Activated CD4-positive, alpha-beta T cell treated with anti-CD3 and anti-CD28 coated beads for 36 hours (primary cell): Measurements from ENCODE around the gene DPYD. TPM values are rescaled to one million over a fixed set of nuclear protein-coding genes. Genes with fewer than 3 reads are reported as not detected.

Experiments
- ATAC-seq: fragments of 200-7000 bp; cut with Tn5 transposase; one replicate; pipeline ENCODE4 v1.10.0; 2021; ENCODE audit warnings: mild to moderate bottlenecking, moderate library complexity
- CTCF ChIA-PET: fragments of 350-600 bp; sonication (Branson Sonifier 250); formaldehyde crosslinking; loops from one replicate; lab custom pipeline; 2021; ENCODE audit warnings: antibody characterized with exemption; lab: Charles Lee
- POLR2A ChIA-PET: fragments of 350-600 bp; sonication (Branson Sonifier 250); formaldehyde crosslinking; loops from one replicate; lab custom pipeline; 2021; ENCODE audit warnings: antibody characterized with exemption, inconsistent platforms; lab: Charles Lee
- DNase-seq: peaks from one replicate; pipeline ENCODE4 v3.0.0-alpha.2; 2020
- H3K27ac Mint-ChIP-seq: one replicate; pipeline ENCODE4 v1.8.0; 2021; ENCODE audit warnings: mixed read lengths
- H3K27me3 Mint-ChIP-seq: one replicate; pipeline ENCODE4 v1.8.0; 2021; ENCODE audit warnings: mixed read lengths
- H3K36me3 Mint-ChIP-seq: one replicate; pipeline ENCODE4 v1.8.0; 2021; ENCODE audit warnings: low read depth, mixed read lengths
- H3K4me1 Mint-ChIP-seq: one replicate; pipeline ENCODE4 v1.8.0; 2021; ENCODE audit warnings: mixed read lengths
- H3K4me3 Mint-ChIP-seq: one replicate; pipeline ENCODE4 v1.8.0; 2021; ENCODE audit warnings: mild to moderate bottlenecking, moderate library complexity, mixed read lengths
- H3K9me3 Mint-ChIP-seq: one replicate; pipeline ENCODE4 v1.8.0; 2021; ENCODE audit warnings: low read depth, mixed read lengths
- intact Hi-C, 2 experiments: fragments of 100-400 bp; cut with DNase I in 1 of 2; cut with micrococcal nuclease in 1 of 2; formaldehyde crosslinking; loops; one replicate each; pipeline versions ENCODE4 v1.14.2 to v1.15.1; 2022 to 2024; cut with DNase I, micrococcal nuclease
- total RNA-seq, 2 experiments: library from RNA; stranded (reverse); gene quantifications; one replicate each; pipeline ENCODE4 v1.2.3, GENCODE V29; 2021

The DPYD gene
- total RNA-seq, 2 experiments from 2014 or later, result 6.8 to 7.1 TPM

GRCh38 chr1:97524211-97524610 lies 396.6 kb downstream of the DPYD start:
- CTCF ChIA-PET, result no interaction called here
- no peaks in the 10 kb centered on the region for H3K27me3 Mint-ChIP-seq

DNA sequence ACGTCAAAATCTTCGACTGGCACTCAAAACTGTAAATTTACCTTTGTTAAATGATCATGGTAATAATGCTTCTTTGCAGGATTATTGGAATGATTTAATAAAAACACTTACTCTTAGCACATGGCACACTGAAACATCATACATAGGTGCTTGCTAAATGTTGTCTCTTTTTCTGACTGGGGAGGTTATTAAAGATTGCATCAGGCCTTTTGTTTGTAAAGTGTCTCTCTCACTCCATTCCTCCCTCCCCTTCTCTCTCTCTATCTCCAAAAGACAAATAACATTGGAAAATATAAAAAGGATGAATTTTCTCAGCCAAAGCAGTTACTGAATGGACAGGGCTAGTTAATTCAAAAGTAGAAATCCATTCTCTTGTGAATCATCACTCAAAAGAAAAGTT lies 404.2 kb downstream of the DPYD start:
- intact Hi-C loops, result no loop called here
- Mint-ChIP-seq H3K27me3 (no peaks in the 10 kb centered on the region), H3K9me3 (peaks cover 3% of the 10 kb centered on the region), H3K27ac (no peak overlapping the region), H3K4me3 (no peak overlapping the region), H3K36me3 (peaks cover 14% of the 10 kb centered on the region), H3K4me1 (no peaks in the 10 kb centered on the region)
- ChIA-PET POLR2A (no interaction called here), CTCF (no interaction called here)
- ATAC-seq (no peak), DNase-seq (no peak)

More at GRCh38 chr1:97524211-97524610, 396.6 kb downstream of the DPYD start:
- Mint-ChIP-seq H3K4me1 (no peaks in the 10 kb centered on the region), H3K4me3 (no peak overlapping the region), H3K9me3 (peaks cover 11% of the 10 kb centered on the region), H3K27ac (no peak overlapping the region), H3K36me3 (peaks cover 23% of the 10 kb centered on the region)
- POLR2A ChIA-PET, result no interaction called here
- intact Hi-C loops, result no loop called here
- no peak for ATAC-seq
- no peak for DNase-seq

- ATAC-seq (no peak), DNase-seq (no peak)
- POLR2A ChIA-PET, result no interaction called here
- H3K27me3 Mint-ChIP-seq, result no peaks in the 10 kb centered on the region
- H3K4me3 Mint-ChIP-seq, result no peak overlapping the region
- peaks cover 10% of the 10 kb centered on the region for H3K36me3 Mint-ChIP-seq
- H3K27ac Mint-ChIP-seq, result no peak overlapping the region
- no peaks in the 10 kb centered on the region for H3K4me1 Mint-ChIP-seq
- CTCF ChIA-PET, result no interaction called here
- intact Hi-C loops, result no loop called here
- no peaks in the 10 kb centered on the region for H3K9me3 Mint-ChIP-seq
Measured at GRCh38 chr1:97508653-97509218, 412.1 kb downstream of the DPYD start.

DNA sequence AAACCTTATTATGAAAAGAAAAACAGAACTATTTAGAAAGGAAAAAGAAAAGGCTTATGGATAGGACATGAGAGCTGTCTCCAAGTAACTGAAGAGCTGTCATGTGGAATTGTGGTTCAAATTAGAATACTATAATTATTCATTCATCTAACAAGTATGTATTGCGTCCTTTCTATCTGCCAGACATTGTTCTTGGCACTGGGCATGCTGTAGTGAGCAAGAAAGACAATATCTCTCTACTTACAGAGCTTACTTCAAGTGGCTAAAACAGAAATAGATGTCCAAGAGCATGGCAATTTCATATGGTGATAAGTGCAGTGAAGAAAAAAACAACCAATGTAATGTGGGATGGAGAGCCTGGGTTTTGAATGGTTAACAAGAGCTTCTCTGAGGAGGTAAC lies 413.0 kb downstream of the DPYD start:
- ChIA-PET POLR2A (no interaction called here), CTCF (no interaction called here)
- Mint-ChIP-seq H3K4me1 (no peaks in the 10 kb centered on the region), H3K27ac (no peak overlapping the region), H3K27me3 (no peaks in the 10 kb centered on the region), H3K4me3 (no peak overlapping the region), H3K36me3 (peaks cover 10% of the 10 kb centered on the region), H3K9me3 (no peaks in the 10 kb centered on the region)
- ATAC-seq (no peak), DNase-seq (no peak)
- intact Hi-C loops, result no loop called here

DNA sequence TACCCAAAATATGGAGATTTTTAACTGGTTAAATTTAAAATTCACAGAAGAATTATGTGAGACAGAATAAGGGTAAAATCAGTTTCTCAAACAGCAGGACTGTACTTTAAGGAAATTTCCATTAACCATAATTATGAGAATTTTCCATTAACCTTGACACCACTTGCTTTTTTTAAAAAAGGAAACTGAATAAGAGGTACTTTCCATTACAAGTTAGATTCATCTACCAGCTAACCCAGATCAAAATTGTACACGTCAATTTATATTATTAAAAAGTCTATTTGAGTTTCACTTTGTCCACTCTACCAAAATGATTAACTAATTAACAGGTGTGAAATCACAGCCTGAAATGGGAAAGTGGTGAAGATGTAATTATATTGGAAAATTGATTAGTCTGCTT lies 414.5 kb downstream of the DPYD start:
- H3K27me3 Mint-ChIP-seq, result no peaks in the 10 kb centered on the region
- CTCF ChIA-PET, result no interaction called here
- H3K27ac Mint-ChIP-seq, result no peak overlapping the region
- POLR2A ChIA-PET, result no interaction called here
- no peaks in the 10 kb centered on the region for H3K9me3 Mint-ChIP-seq
- no peak overlapping the region for H3K4me3 Mint-ChIP-seq
- H3K36me3 Mint-ChIP-seq, result peaks cover 8% of the 10 kb centered on the region
- intact Hi-C loops, result no loop called here
- no peak for ATAC-seq
- no peak for DNase-seq
- H3K4me1 Mint-ChIP-seq, result no peaks in the 10 kb centered on the region

GRCh38 chr1:97505816-97506215 lies 415.0 kb downstream of the DPYD start:
- Mint-ChIP-seq H3K4me1 (no peaks in the 10 kb centered on the region), H3K36me3 (peaks cover 8% of the 10 kb centered on the region), H3K27ac (no peak overlapping the region), H3K4me3 (no peak overlapping the region), H3K27me3 (no peaks in the 10 kb centered on the region), H3K9me3 (no peaks in the 10 kb centered on the region)
- DNase-seq (no peak), ATAC-seq (no peak)
- ChIA-PET CTCF (interaction anchor here (0.7 kb wide), 1 partner anchor 19 kb away, joined by 3 read pairs; no protein-coding TSS in a partner anchor), POLR2A (no interaction called here)
- intact Hi-C loops, result no loop called here

DNA sequence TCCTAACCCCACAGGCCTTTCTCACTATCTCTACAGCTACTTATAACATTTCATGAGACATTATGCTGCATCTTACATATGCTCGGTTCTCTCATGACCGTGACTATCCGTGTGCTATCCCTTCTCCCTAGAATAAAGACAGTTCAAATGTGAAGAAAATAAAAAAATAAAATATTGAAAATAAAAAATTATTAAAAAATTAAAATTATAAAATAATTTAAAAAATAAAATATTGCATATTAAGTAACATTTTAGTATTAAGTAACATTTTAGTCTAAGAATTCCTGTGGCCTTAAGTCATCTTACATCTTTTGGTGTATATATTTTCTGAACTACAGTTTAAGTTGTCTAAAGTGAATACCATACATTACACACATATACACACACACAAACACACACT lies 415.5 kb downstream of the DPYD start:
- Mint-ChIP-seq H3K27me3 (no peaks in the 10 kb centered on the region), H3K27ac (no peak overlapping the region), H3K4me1 (no peaks in the 10 kb centered on the region), H3K4me3 (no peak overlapping the region), H3K36me3 (peaks cover 8% of the 10 kb centered on the region), H3K9me3 (no peaks in the 10 kb centered on the region)
- CTCF ChIA-PET, result interaction anchor here (0.7 kb wide), 1 partner anchor 20 kb away, joined by 3 read pairs; no protein-coding TSS in a partner anchor
- POLR2A ChIA-PET, result no interaction called here
- DNase-seq (no peak), ATAC-seq (no peak)
- intact Hi-C loops, result no loop called here

GRCh38 chr1:97502360-97502759 lies 418.5 kb downstream of the DPYD start:
- no peak for DNase-seq
- ATAC-seq, result no peak
- POLR2A ChIA-PET, result no interaction called here
- CTCF ChIA-PET, result no interaction called here
- peaks cover 3% of the 10 kb centered on the region for H3K36me3 Mint-ChIP-seq
- no peak overlapping the region for H3K4me3 Mint-ChIP-seq
- no peak overlapping the region for H3K27ac Mint-ChIP-seq
- no peaks in the 10 kb centered on the region for H3K9me3 Mint-ChIP-seq
- intact Hi-C loops, result no loop called here
- no peaks in the 10 kb centered on the region for H3K4me1 Mint-ChIP-seq
- no peaks in the 10 kb centered on the region for H3K27me3 Mint-ChIP-seq

- H3K4me3 Mint-ChIP-seq, result no peak overlapping the region
- ATAC-seq, result no peak
- no peak for DNase-seq
- H3K9me3 Mint-ChIP-seq, result no peaks in the 10 kb centered on the region
- no peaks in the 10 kb centered on the region for H3K4me1 Mint-ChIP-seq
- ChIA-PET CTCF (no interaction called here), POLR2A (no interaction called here)
- peaks cover 3% of the 10 kb centered on the region for H3K36me3 Mint-ChIP-seq
- intact Hi-C loops, result no loop called here
- H3K27ac Mint-ChIP-seq, result no peak overlapping the region
- H3K27me3 Mint-ChIP-seq, result no peaks in the 10 kb centered on the region
Measured at GRCh38 chr1:97501628-97502027, 419.2 kb downstream of the DPYD start.

- ATAC-seq (no peak), DNase-seq (no peak)
- peaks cover 3% of the 10 kb centered on the region for H3K36me3 Mint-ChIP-seq
- no peaks in the 10 kb centered on the region for H3K4me1 Mint-ChIP-seq
- H3K4me3 Mint-ChIP-seq, result no peak overlapping the region
- H3K9me3 Mint-ChIP-seq, result no peaks in the 10 kb centered on the region
- H3K27ac Mint-ChIP-seq, result no peak overlapping the region
- ChIA-PET POLR2A (no interaction called here), CTCF (no interaction called here)
- no peaks in the 10 kb centered on the region for H3K27me3 Mint-ChIP-seq
- intact Hi-C loops, result no loop called here
Measured at GRCh38 chr1:97500760-97501159, 420.1 kb downstream of the DPYD start.

DNA sequence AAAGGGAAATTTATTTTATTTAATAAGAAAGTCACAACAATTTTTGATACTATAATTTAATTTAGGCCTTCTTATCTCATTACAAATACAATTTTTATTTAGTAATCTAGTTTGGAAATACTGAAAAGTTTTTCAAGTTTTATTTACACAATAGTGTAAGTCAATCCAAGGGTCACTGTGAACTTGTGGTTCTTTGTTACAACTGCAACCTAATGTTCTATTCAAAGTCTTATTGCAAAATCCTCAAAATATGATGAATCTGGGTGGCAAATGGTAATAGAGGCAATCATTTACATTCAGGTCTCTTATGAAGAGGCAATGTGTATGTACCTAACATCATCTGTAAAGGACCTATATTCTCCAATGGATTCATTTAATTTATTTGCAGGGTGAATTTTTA lies 421.2 kb downstream of the DPYD start:
- Mint-ChIP-seq H3K9me3 (no peaks in the 10 kb centered on the region), H3K27me3 (no peaks in the 10 kb centered on the region), H3K4me1 (no peaks in the 10 kb centered on the region), H3K36me3 (no peaks in the 10 kb centered on the region), H3K4me3 (no peak overlapping the region), H3K27ac (no peak overlapping the region)
- ChIA-PET POLR2A (no interaction called here), CTCF (no interaction called here)
- intact Hi-C loops, result no loop called here
- DNase-seq (no peak), ATAC-seq (no peak)

- H3K36me3 Mint-ChIP-seq, result peaks cover under 1% of the 10 kb centered on the region
- ChIA-PET CTCF (no interaction called here), POLR2A (no interaction called here)
- H3K9me3 Mint-ChIP-seq, result no peaks in the 10 kb centered on the region
- no peak overlapping the region for H3K4me3 Mint-ChIP-seq
- no peaks in the 10 kb centered on the region for H3K27me3 Mint-ChIP-seq
- intact Hi-C loops, result no loop called here
- H3K27ac Mint-ChIP-seq, result no peak overlapping the region
- no peaks in the 10 kb centered on the region for H3K4me1 Mint-ChIP-seq
- no peak for DNase-seq
- ATAC-seq, result no peak
Measured at GRCh38 chr1:97489834-97490233, 431.0 kb downstream of the DPYD start.
